Colonic mucosa (tissue), 4 donors: ENCODE measurements around the gene CHMP4B. TPM values are rescaled to one million over a fixed set of nuclear protein-coding genes. Genes with fewer than 3 reads are reported as not detected.

ENCODE experiments used
- DNase-seq: peaks from one replicate; pipeline ENCODE4 v3.0.0-alpha.2; 2020
- H3K27ac ChIP-seq: fragments of 200-600 bp; one replicate; pipeline ENCODE4 v1.8.0; 2021
- H3K27me3 ChIP-seq: fragments of 200-600 bp; one replicate; pipeline ENCODE4 v1.8.0; 2021
- H3K36me3 ChIP-seq: fragments of 200-600 bp; one replicate; pipeline ENCODE4 v1.8.0; 2021
- H3K4me1 ChIP-seq: fragments of 200-600 bp; one replicate; pipeline ENCODE4 v1.8.0; 2021; ENCODE audit warnings: mild to moderate bottlenecking
- H3K4me3 ChIP-seq: fragments of 200-600 bp; one replicate; pipeline ENCODE4 v1.8.0; 2021
- H3K9ac ChIP-seq, 2 donors: one replicate each; pipeline ENCODE4 v1.7.0; 2013; ENCODE audit warnings: control low read depth in 2 of 2, low read depth in 2 of 2, low read length in 2 of 2
- H3K9me3 ChIP-seq: fragments of 200-600 bp; one replicate; pipeline ENCODE4 v1.8.0; 2021
- CTCF ChIP-seq: fragments of 200-600 bp; IDR thresholded peaks from one replicate; pipeline ENCODE4 v1.8.0; 2022; ENCODE audit warnings: antibody characterized with exemption, mild to moderate bottlenecking
- intact Hi-C: fragments of 100-400 bp; cut with DNase I; formaldehyde crosslinking; loops from one replicate; pipeline ENCODE4 v1.14.1; 2022
- total RNA-seq, 2 donors: library from RNA; stranded (reverse); fragmentation: NEBNext Ultra II Directional in 1 of 2; extraction: Animal tissue kit (Norgen Biotek cat#: 25700) in 1 of 2; gene quantifications; one replicate each; pipeline ENCODE4 v1.2.1, GENCODE V29; 2021
- donor health status: healthy.
- donor health status: DM: no; HTN: no; CAD: no.
- donor health status: DM: no; HTN: no; CAD: no.

Gene CHMP4B
- total RNA-seq, 2 donors from 2014 or later = 165 to 227 TPM

- Histone ChIP-seq H3K27ac (no peak overlapping the region), H3K27me3 (no peaks in the 10 kb centered on the region), H3K36me3 (no peaks in the 10 kb centered on the region), H3K4me3 (no peak overlapping the region), H3K9ac (no peak overlapping the region), H3K9me3 (no peaks in the 10 kb centered on the region), H3K4me1 (no peaks in the 10 kb centered on the region)
- intact Hi-C loops = loop anchor here (10.0 kb wide), 1 partner anchor 106 kb away; no protein-coding TSS in a partner anchor
- DNase-seq = peak; percentile 30
- no peak for TF ChIP-seq CTCF
Measured at GRCh38 chr20:33798444-33798843, 12.7 kb upstream of the CHMP4B start.

GRCh38 chr20:33803921-33804337 lies 7.2 kb upstream of the CHMP4B start:
- no peaks in the 10 kb centered on the region for H3K27me3 ChIP-seq
- H3K9ac ChIP-seq = no peak overlapping the region
- H3K4me1 ChIP-seq = no peaks in the 10 kb centered on the region
- TF ChIP-seq CTCF = no peak
- H3K27ac ChIP-seq = peak overlapping the region; percentile 9
- no peak for DNase-seq
- intact Hi-C loops = no loop called here
- no peaks in the 10 kb centered on the region for H3K36me3 ChIP-seq
- no peaks in the 10 kb centered on the region for H3K9me3 ChIP-seq
- no peak overlapping the region for H3K4me3 ChIP-seq

GRCh38 chr20:33808388-33808787 lies 2.8 kb upstream of the CHMP4B start:
- intact Hi-C loops = no loop called here
- no peak for TF ChIP-seq CTCF
- Histone ChIP-seq H3K9me3 (no peaks in the 10 kb centered on the region), H3K9ac (no peak overlapping the region), H3K36me3 (no peaks in the 10 kb centered on the region), H3K4me1 (peaks cover 2% of the 10 kb centered on the region), H3K4me3 (no peak overlapping the region), H3K27me3 (no peaks in the 10 kb centered on the region), H3K27ac (no peak overlapping the region)
- DNase-seq = no peak

- Histone ChIP-seq H3K9ac (no peak overlapping the region), H3K4me1 (peaks cover 18% of the 10 kb centered on the region), H3K9me3 (no peaks in the 10 kb centered on the region), H3K27me3 (no peaks in the 10 kb centered on the region), H3K36me3 (no peaks in the 10 kb centered on the region), H3K27ac (no peak overlapping the region), H3K4me3 (no peak overlapping the region)
- no peak for TF ChIP-seq CTCF
- intact Hi-C loops = no loop called here
- no peak for DNase-seq
Measured at GRCh38 chr20:33810259-33810658, 889 bp upstream of the CHMP4B start.

- Histone ChIP-seq H3K27ac (peak overlapping the region; percentile 90), H3K4me1 (peaks cover 18% of the 10 kb centered on the region), H3K4me3 (peak overlapping the region; percentile 98), H3K27me3 (no peaks in the 10 kb centered on the region), H3K36me3 (no peaks in the 10 kb centered on the region), H3K9ac (peak overlapping the region; percentile 82 to 91), H3K9me3 (no peaks in the 10 kb centered on the region)
- no peak for TF ChIP-seq CTCF
- intact Hi-C loops = no loop called here
- DNase-seq = no peak
Measured at GRCh38 chr20:33811776-33812151, 616 bp downstream of the CHMP4B start.
